GDM1 (cell line): ENCODE data around the gene SGMS1.
"Not testable (repeated sequence)": the region's sequence is repeated elsewhere in the genome, so short reads cannot be mapped to it uniquely, and the experiment has no call there.

Experiments
- DNase-seq: peaks from one replicate; lab custom pipeline; 2025; lab: John Stamatoyannopoulos, UW

SGMS1 gene

DNA sequence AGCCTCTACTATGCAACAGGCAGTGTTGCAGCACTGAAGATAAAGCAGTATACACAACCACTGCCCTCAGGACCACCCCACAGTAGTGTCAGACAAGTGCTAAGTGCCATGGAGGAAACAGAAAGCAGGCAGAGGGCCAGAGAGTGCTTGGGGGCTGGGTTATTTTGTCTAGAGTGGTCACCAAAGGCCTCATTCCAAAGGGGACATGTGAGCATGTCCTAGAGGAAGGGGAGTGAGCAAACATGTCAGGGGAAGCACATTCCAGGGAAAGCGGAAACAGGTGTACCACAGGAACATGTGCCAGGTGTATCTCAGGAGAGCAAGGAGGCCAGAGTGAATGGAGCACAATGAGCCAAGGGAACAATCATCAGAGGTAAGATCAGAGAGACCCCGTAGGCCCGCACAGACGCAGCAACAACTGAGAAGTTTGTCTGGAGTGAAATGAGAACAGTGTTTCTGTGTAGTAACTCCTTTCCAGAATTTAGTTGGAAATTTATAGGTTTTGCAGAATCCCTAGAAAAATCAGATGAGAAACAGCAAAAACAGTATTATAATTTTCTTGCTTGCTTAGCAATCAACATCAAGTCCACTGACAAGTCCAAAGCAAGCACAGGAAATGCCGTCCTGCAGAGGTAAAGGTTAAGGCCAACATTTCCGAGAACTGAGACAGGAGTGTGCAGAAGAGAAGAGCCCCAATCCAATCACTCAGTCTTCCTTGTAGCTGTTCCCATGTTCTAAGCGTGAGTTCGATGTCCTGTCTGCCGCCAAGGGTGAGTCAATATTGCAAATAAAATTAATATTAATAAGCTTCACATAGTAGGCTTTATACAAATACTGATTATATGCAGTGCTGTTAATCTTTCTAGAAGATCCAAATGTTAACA lies 67.3 kb downstream of the SGMS1 start:
- DNase-seq: no peak

DNA sequence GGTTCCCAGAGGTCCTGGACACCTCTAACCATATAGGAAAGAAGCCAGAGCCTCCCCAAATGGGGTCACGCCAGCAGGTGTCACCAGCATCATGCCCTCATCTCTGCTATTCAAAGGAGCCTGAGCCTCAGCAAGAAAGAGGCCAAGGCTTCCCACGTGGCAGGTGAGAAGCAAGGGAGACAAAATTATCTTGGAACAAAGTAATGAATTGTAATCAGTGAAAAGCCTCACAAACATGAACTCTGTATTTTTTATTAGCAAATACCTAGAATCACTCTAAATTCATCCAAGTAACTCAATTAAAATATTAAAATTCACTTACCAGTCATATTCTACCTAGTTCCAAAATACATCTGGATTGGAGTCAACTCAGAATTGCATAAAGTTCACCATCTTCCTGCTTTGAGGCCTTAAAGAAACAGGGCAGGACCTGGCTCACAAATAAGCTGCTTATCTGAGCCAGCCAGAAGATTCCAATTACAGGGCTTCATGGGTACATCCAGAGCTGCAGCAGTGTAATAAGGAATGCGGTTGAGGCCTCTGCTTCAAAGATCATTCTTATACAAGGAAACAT lies 68.7 kb downstream of the SGMS1 start:
- no peak for DNase-seq

DNA sequence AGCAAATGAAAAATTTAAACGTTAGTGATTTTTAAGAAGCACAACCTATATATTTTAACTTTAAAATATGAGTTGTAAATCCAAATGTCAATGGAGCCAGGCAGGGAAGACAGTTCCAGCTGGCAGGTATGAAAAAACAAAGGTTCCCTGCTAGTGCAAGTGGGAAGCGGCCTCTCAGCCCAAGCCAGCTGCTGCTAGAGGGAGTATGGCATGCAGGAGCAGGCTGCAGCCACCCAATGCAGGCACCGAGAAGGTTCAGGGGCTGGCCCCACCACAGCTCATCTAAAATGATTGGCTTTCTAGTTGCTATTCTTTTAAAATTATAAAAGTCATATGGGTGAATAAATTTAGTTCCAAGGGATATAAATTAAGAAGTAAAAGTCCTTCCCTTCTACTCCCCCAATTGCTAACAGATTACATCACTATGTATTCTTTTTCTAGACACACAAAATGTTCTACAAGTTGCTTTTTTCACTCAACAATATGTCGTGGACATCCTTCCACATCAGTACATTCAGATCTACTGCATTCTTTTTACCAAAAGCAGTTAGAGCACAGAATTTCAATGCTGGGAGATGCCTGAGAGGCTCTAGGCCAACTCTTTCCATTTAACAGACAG lies 69.3 kb downstream of the SGMS1 start:
- no peak for DNase-seq

DNA sequence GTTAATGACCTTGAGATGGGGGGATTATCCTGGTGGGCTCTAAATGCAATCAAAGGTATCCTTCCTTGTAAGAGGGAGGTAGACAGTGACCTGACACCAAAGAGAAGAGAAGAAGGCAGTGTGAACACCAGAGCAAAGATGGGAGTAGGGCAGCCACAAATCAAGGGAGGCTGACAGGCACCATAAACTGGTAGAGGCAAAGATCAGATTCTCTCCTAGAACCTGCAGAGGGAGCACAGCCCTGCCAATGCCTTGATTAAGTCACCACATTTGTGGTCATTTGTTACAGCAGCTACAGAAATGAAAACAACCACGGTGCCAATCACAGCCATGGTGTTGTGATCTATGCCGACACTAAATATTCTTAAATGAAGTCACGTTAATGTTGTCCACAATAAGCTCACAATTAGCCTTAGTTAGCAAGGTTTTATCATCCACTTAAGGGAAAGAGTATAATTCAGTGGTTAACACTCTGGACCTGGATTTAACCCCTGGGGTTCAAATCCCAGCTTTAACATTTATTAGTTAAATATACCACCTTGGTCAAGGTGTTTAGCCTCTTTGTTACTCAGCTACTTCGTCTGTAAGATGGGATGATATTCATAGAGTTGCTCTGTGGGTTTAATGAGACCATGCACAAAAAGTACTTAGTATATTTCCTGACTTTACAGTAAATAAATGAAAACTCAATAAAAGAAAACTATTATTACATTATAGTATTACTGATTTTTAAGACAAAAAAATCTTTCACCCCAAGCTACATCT lies 70.8 kb downstream of the SGMS1 start:
- no peak for DNase-seq

DNA sequence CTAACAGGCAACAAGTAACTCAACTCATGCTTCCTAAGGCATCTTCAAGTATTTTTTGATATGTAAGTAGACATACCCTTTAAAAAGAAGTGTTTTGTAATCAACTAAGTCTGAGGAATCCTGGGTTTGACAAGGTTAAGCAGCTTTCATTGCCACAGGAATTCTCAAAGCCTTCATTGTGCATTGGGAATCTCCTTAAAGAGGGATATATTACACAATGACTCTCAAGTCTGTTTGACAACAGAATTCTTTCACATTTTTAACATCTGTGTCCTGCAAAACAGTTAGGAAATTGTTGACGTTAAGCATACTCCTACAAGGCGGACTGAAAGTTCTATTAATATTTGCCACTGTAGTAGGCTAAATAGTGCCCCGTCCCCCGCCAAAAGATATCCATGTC lies 71.4 kb downstream of the SGMS1 start:
- DNase-seq: no peak

DNA sequence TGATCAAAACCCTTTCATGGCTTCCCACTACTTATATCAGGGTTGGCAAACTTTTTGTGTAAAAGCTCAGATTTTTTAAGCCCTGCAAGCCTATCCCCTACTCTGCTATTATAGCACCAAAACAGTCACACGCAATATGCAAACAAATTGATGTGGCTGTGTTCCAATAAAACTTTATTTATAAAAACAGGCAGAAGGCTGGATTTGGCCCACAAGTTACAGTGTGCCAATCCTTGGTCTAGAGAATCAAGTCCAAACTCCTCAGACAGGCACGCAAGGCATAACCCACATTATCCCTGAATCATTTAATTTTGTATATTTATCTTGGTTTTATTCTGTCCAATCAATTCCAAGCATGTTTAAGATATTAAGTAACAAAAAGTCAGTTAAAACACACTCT lies 71.9 kb downstream of the SGMS1 start:
- DNase-seq: no peak

DNA sequence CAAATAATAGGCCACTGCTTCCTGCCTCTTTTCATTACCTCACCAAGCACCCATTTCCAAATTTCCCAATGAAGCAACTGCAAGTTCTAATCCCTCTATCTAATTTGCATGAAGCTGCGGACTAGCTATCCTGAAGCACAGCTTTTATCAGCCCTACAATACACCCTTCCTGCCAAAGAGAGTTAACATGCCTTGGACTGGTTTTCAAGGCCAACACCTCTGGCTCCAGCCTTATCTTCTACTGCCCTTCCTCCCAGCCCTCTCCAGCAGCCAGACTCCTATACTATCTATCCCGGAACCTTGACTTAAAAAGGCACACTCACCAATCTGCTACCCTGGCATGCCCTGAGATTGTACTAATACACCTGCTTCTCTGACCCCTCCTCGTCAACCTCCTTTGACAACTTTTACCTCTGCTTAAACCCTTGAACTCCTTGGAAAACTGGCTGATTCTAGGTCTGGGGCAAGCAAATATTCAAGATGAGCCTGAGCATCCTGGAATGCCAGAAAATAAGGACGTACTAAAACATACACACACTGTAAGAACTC lies 73.4 kb downstream of the SGMS1 start:
- DNase-seq: no peak

DNA sequence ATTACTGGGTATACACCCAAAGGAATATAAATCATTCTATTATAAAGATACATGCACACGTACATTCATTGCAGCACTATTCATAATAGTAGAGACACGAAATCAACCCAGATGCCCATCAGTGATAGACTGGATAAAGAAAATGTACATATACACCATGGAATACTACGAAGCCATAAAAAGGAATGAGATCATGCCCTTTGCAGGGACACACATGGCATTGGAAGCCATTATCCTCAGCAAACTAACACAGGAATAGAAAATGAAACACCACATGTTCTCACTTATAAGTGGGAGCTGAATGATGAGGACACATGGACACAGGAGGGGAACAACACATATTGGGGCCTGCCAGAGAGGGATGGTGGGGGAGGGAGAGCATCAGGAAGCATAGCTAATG lies 74.6 kb downstream of the SGMS1 start:
- not testable (repeated sequence) for DNase-seq

DNA sequence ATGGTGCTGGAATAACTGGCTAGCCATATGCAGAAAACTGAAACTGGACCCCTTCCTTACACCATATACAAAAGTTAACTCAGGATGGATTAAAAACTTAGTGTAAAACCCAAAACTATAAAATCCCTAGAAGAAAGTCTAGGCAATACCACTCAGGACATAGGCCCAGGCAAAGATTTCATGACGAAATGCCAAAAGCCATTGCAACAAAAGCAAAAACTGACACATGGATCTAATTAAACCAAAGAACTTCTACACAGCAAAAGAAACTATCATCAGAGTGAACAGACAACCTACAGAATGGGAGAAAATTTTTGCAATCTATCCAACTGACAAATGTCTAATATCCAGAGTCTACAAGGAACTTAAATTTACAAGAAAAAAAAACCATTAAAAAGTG lies 75.3 kb downstream of the SGMS1 start:
- not testable (repeated sequence) for DNase-seq

DNA sequence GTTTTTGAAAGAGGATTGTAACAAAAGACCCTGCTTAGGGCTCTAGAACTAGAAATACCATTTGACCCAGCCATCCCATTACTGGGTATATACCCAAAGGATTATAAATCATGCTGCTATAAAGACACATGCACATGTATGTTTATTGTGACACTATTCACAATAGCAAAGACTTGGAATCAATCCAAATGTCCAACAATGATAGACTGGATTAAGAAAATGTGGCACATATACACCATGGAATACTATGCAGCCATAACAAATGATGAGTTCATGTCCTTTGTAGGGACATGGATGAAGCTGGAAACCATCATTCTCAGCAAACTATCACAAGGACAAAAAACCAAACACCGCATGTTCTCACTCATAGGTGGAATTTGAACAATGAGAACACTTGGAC lies 77.5 kb downstream of the SGMS1 start:
- not testable (repeated sequence) for DNase-seq

DNA sequence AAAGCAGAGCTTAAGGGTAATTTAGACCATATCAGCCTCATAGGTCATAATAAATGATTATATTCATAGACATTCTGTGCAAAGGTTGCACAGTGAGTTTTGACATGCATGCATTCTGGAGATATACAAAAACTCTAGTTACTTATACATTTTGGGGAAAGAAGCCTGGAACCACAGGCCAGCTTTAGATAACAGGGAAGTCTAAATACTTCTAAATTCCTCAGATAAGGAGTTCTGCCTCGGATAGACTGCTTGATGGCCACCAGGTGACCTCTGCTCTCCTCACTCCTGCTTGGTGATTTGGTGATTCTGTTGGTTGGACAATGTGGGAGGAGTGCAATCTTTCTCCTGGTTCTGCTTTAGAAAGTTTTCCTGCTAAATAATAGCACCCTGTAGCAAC lies 77.9 kb downstream of the SGMS1 start:
- no peak for DNase-seq

DNA sequence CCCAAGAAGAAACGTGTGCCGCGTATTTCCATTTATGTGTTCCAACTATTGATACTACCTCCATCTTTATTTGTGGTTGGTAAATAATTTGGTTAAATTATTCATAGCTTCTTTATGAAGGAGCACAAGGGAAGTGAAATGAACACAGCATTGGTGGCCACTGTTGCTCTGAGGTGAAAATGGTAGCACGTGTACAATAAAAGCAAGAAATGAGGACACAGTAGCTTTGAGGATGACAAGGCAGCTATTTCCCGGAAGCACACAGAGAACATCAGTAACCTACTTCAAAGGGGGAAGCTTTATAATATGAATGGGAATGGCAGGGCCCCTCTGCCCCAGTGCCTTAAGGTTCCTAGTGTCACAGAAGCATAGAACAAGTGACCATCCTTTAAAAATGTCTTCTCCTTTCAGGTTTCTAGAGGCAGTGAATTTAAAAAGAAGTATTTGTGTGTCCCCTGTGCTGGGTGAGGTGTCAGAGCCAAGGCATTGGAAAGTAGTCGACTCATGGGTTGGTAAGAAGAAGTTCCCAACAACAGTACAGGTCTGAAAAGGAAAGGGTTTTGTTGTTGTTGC lies 78.8 kb downstream of the SGMS1 start:
- DNase-seq: no peak

DNA sequence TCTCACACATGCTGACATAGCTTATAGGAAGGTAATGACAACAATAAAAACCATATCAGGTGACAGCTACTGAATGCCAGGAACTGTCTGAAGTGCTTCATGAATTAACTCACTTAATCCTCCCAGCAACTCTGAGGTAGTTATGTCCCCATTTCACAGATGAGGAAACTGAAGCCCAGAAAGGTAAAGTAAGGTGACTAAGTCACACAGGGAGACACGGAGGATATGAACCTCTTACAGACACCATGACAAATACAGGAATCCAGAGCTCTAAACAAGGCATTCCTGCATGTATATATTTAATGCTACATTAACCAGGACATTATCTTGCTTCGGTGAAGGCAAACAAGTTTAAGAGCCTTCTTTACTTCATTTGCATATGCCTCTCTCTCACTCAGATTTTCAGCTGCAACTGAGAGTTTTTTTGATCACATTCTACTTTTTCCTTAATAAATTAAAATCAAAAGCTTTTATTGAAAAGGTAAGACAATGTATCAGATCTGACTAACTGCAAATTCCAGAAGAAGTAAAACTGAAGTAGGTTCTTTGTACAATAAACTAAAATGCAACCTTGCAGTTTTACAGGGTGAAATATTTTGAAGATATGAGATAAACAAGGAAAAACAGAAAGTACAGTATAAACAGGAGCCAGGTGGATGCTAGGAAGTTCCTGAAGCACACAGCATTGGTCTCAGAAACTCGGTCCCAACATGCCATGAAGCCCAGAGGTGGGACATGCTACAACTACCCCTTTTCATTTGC lies 79.5 kb downstream of the SGMS1 start:
- no peak for DNase-seq

DNA sequence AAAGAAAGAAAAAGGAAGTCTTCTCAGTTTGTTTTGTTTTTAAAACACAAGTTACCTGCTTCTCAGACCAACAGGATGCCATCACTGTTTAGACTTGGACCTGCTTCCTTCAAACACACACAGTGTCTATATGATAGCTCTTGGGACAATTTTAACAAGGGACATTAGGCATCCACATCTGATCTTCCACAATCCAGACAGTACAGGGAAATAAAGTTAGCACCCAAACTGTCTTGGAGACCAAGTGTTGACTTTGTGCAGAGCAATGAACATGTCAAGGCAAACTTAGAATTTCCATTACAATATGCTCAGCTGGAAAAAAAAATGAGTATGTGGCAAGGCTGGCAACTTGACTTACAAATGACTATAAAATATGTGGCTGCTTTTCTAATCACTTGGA lies 80.9 kb downstream of the SGMS1 start:
- DNase-seq: no peak

DNA sequence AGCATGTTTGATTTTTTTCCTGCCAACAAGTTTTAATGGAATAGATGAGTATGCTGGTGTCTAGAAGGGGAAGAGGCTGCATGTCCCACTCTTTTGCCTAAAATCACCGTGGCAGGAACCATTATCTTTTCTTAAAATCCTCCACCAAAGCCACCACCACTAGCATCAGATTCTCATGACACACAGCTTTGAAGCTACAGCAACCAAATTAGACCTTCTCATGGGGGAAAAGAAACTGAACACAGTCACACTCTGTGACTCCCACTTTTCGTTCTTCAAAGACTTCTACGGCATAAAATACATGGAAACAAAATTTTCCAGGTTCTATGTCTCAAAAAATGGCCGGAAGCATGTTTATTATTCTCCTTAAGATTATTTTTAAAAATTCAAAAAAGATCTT lies 81.8 kb downstream of the SGMS1 start:
- no peak for DNase-seq

DNA sequence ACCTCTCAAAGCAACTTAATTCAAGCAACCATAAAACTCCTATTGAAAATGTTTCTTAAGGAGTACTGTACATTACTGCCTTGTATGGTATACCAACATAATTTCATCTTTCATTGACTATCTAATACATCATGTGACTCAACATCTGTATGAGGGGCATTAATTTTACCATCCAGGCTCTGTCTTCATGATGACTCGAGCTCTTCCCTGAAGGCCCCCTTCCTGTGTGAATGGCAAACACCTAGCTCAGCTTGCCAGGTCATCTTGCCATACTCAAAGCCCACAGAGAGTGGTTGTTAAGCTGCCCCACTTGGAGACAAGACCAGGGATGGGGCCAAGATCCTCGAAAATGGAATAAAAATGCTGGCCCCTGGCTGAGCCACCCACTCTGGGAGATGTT lies 82.4 kb downstream of the SGMS1 start:
- no peak for DNase-seq

DNA sequence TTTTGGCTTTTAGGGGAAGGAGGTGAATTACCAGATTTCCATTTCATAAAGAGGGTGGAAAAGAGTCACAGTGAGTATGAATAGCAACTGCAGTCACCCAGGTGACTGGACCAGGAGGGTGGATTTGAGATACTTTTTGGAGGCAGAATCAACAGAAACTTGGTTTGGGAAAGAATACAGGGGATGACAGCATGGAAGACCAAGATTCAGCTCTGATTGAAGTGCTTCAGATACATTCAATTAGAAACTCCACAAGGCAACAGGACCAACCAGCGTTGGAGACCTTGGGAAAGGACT lies 83.0 kb downstream of the SGMS1 start:
- DNase-seq: no peak

DNA sequence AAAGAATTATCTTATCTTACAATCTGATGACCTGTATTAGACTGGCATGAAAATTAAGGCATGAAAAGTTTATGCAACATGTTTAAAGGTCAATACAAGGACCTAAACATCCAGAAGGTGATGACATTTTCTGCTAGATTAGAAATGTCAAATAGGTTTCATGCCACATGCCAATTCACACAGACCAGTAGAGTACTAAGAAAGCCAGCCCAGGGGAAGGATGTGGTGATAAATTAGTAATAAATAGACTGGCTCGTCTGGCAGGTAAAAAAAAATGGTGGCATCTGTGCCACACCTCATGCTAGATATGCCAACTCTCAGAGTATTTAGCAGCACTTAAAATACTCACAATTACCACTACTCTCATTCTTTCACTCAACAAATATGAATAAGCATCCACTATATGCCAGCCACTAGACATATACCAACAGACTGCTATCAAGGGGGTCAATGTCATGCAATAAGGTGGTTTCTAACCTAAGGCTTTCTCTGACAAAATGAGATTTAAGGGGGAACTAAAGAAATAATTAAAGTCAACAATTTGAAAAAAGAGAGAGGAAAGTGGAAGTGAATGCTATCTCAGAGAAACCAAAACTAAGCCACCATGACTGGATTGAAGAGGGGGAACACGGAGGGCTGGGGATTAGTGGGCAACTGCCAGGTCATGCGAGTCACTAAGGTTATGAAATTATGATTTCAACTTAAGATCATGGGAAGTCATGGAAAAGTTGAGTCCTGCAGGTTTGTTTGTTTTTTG lies 83.5 kb downstream of the SGMS1 start:
- no peak for DNase-seq

DNA sequence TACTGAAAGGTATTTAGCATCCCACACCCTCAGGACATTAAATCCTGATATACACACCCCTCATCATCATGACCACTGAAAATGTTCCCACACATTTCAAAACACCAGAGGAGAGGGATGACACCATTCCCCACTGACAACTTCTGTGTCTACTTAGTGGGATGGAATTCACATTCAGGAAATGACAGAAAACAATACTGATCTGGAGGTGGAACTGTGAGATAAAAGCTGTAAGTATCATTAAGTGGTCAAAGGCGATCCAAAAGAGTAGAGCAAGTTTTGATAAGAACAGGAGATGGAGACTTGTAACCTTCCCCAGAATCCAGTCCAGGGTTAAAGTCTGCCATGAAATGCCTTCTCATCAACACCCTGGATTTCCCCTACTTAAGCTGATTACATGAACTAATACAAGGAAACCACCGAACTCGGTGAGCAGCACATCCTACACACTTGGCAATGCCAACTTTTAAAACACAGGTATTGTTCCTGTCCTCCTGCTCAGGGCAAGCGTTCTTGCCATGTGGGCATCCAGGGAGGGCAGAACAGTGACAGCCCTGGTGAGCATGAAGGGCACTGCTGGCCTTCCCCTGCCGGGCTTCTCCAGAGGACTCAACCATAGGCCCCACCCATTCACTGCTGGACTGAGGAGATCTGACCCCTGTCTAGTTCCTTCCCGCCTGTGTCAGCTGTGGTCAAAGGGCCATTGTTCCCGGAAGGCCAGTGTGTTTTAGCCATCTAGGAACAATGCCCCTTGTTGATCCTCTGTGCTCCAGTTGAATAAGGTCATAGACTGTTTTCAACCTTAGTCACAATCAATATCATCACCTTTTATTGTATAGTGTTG lies 85.0 kb downstream of the SGMS1 start:
- DNase-seq: no peak
